Left colon (tissue), 2 donors: Measurements from ENCODE around the gene HMG20A. TPM values are rescaled to one million over a fixed set of nuclear protein-coding genes. Genes with fewer than 3 reads are reported as not detected.

ENCODE experiments used
- ATAC-seq: fragments of 200-7000 bp; cut with Tn5 transposase; one replicate; pipeline ENCODE4 v1.9.1; 2020; ENCODE audit warnings: mild to moderate bottlenecking, moderate library complexity
- DNase-seq, 2 donors: peaks; one replicate each; pipeline ENCODE4 v3.0.0-alpha.2; 2020
- intact Hi-C, 2 donors: fragments of 100-400 bp; cut with DNase I in 1 of 2; cut with micrococcal nuclease in 1 of 2; formaldehyde crosslinking; loops; one replicate each; pipeline versions ENCODE4 v1.11.2 to v1.14.0; 2022; cut with DNase I, micrococcal nuclease
- total RNA-seq, 2 donors: library from RNA; stranded (reverse); fragmentation: NEBNext Ultra II Directional; extraction: Animal tissue kit (Norgen Biotek cat#: 25700); gene quantifications; one replicate each; pipeline ENCODE4 v1.2.1, GENCODE V29; 2021
- donor health status: DM: no; HTN: no; CAD: no.
- donor health status: DM: yes; HTN: yes; CAD: no.

Gene HMG20A
- total RNA-seq, 2 donors from 2014 or later: 30.6 to 31.6 TPM

GRCh38 chr15:77526595-77527163 lies 106.0 kb downstream of the HMG20A start:
- DNase-seq (peak in 1 of 2 donors; percentile 10), ATAC-seq (no peak)
- intact Hi-C loops: no loop called here

GRCh38 chr15:77527164-77527778 lies 106.6 kb downstream of the HMG20A start:
- DNase-seq: no peak
- intact Hi-C loops: no loop called here

GRCh38 chr15:77527831-77528231 lies 107.1 kb downstream of the HMG20A start:
- DNase-seq: no peak
- intact Hi-C loops: no loop called here
- no peak for ATAC-seq

More at GRCh38 chr15:77527164-77527778, 106.6 kb downstream of the HMG20A start:
- peak; percentile 19 for ATAC-seq

DNA sequence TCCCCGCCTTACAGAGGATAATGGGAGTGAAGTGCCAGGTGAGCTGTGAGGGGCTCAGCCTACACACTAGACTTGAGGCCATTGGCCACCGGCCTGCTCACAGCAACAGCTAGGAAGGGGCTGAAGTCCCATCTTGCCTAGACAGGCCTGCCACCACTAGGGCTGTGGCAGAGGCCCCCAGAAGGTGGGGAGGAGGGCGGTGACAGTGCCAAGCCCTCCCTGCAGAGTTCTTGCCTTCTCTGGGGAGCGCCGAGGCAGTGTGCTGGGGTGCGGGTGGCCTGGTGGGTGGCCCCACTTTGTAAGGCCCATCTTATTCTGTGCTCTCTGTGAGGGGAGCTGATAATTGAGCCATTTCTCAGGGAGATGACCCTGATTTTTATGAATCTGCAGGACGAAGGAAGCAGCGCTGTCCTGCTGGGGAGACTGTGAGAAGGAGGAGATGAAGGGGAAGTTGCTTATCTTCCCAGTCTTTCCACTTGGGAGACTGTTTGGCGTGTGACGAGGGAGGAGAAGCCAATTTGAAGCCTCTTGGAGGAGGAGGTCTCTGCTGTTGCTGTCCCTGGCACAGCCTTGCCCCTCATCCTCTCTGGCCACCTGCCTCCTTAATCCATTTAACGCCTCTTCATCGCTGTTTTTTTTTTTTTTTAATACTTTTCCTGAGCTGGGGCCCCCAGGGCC lies 107.7 kb downstream of the HMG20A start:
- intact Hi-C loops: no loop called here
- DNase-seq (no peak), ATAC-seq (no peak)

GRCh38 chr15:77528968-77529319 lies 108.3 kb downstream of the HMG20A start:
- DNase-seq (no peak), ATAC-seq (no peak)
- intact Hi-C loops: no loop called here

- no peak for DNase-seq
- intact Hi-C loops: no loop called here
- ATAC-seq: no peak
These were observed 108.9 kb downstream of the HMG20A start for GRCh38 chr15:77529394-77530159.

DNA sequence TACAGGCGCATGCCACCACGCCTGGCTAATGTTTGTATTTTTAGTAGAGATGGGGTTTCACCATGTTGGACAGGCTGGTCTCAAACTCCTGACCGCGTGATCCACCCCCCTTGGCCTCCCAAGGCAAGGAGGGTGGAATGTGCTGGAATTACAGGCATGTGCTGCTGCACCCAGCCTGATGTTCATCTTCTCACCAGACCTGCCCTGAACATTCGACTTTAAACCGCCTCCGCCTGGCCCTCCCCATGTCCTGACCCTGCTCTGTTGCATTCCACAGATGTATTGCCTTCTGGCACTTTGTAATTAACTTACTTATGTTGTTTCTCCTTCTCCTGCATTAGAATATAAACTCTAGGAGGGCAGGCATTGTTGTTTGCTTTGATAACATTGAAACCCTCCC lies 109.9 kb downstream of the HMG20A start:
- no peak for ATAC-seq
- DNase-seq: no peak
- intact Hi-C loops: no loop called here

GRCh38 chr15:77531191-77532000 lies 110.7 kb downstream of the HMG20A start:
- DNase-seq (no peak), ATAC-seq (no peak)
- intact Hi-C loops: no loop called here

DNA sequence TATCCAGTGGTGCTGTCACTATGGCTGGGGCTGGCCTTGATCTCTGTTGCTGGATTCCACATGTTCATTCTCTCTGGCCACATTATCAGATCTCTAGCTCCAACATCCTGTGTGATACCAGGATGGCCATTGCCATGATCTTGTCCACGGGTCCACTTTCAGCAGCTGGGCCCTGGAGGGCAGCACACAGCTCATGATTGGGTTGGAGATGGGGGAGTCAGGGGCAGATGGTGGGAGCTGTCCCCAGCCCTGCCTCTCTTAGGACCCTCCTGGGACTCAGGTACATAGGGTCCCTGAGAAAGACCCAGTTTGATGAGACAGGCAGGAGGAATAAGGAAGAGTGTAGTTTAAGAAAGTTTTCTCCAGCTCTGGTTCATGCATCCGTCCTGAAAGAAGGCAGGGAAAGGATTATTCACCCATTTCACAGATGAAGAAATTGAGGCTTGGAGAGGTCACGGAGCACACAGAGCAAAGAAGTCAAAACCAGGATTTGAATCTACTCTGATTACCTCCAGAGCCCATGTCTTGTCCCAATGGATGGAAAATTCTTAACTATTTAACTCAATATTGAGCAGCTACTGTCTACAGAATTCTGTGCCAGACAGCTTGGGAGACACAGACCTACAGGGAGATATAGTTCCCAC lies 111.5 kb downstream of the HMG20A start:
- intact Hi-C loops: no loop called here
- ATAC-seq: no peak
- DNase-seq: no peak

GRCh38 chr15:77532846-77533245 lies 112.2 kb downstream of the HMG20A start:
- no peak for DNase-seq
- intact Hi-C loops: no loop called here
- ATAC-seq: no peak

DNA sequence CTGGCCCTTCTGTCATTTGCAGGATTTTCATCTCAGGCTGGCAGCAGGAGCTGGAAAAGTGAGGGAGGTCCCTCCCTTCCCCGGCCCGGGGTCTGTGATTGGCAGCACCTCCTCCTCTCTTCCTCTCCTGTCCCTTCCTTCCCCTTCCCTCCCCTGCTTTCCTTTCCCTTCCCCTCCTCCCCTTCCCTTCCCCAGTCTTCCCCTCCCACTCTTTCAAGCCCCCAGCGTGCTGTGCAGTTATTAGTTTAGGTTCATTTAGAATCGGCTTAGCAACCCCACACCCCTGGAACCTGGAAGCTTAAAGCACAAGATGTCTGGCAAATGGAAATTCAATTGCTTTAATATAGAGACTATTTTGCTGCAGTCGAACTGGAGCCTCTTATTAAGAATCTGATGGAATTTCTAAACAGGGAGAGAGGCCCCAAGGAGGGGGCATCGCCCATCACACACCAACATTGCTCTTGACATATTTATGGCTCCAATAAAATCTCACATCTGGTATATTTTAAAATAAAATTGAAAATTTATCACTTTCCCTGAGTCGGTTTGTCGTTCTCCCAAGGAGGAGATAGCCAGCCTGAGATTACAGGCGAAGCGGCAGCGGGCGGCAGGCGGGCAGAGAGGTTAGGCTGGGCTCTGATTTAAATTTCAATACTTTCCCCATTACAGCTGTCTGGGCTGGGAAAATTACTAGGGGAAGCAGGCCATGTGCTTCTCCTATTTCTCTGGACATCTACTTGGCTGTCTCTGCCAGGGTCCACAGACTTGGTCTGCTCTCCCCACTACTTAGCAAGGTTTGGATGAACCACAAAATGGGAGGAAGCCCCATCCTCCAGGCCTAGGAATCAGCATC lies 113.1 kb downstream of the HMG20A start:
- ATAC-seq (no peak), DNase-seq (no peak)
- intact Hi-C loops: no loop called here

Other genes with a start within 250 kb of the HMG20A start
- 10 to 100 TPM; 57.0 to 57.5 TPM for gene PEAK1, start 784 bp upstream of the HMG20A start, total RNA-seq
- 1 to 10 TPM; 1.2 to 2.2 TPM for gene LINGO1, start 212.0 kb downstream of the HMG20A start, total RNA-seq